Measurements from ENCODE around the gene SLFN12L. TPM values are rescaled to one million over a fixed set of nuclear protein-coding genes. Genes with fewer than 3 reads are reported as not detected.
A peak's percentile ranks its signal among the peaks of the same experiment; 100 is the strongest.

SLFN12L gene
- total and polyA plus RNA-seq, 7 donors = 0.03 to 0.30 (median 0.13) TPM; not detected in 1

GRCh38 chr17:35557353-35557752 lies 19.9 kb upstream of the SLFN12L start:
- DNase-seq = no peak
- ATAC-seq = no peak
- Histone ChIP-seq H3K36me3 (ENCODE audit: insufficient read depth in 1 of 2, low read depth in 1 of 2) (no peaks in the 10 kb centered on the region), H3K4me3 (no peak overlapping the region), H3K9me3 (no peaks in the 10 kb centered on the region), H3K27me3 (ENCODE audit: insufficient read depth in 3 of 3, low read length in 2 of 3) (no peaks in the 10 kb centered on the region), H3K4me1 (no peaks in the 10 kb centered on the region), H3K27ac (no peak overlapping the region)
- 82 to 87% (median 86%) methylated on average over 3 of the region's 3 CpGs for WGBS, 3 donors
- intact Hi-C loops (cut with DNase I) = no loop called here
- no peak for TF ChIP-seq CTCF (IDR thresholded peaks at IDR 0.05)

- Histone ChIP-seq H3K27ac (no peak overlapping the region), H3K36me3 (ENCODE audit: insufficient read depth in 1 of 2, low read depth in 1 of 2) (no peaks in the 10 kb centered on the region), H3K4me3 (no peak overlapping the region), H3K9me3 (no peaks in the 10 kb centered on the region), H3K4me1 (no peaks in the 10 kb centered on the region), H3K27me3 (ENCODE audit: insufficient read depth in 3 of 3, low read length in 2 of 3) (peaks cover 0 to 8% (median 0%) of the 10 kb centered on the region in 3 donors)
- no peak for ATAC-seq
- peak; percentile 26 for TF ChIP-seq CTCF (IDR thresholded peaks at IDR 0.05)
- intact Hi-C loops (cut with DNase I) = no loop called here
- 82 to 88% (median 84%) methylated on average over 5 of the region's 5 CpGs for WGBS, 3 donors
- DNase-seq = no peak
These were observed 18.2 kb upstream of the SLFN12L start for GRCh38 chr17:35555691-35556090.

GRCh38 chr17:35554668-35555067 lies 17.2 kb upstream of the SLFN12L start:
- Histone ChIP-seq H3K36me3 (ENCODE audit: insufficient read depth in 1 of 2, low read depth in 1 of 2) (no peaks in the 10 kb centered on the region), H3K4me1 (no peaks in the 10 kb centered on the region), H3K27me3 (ENCODE audit: insufficient read depth in 3 of 3, low read length in 2 of 3) (peaks cover 0 to 11% (median 0%) of the 10 kb centered on the region in 3 donors), H3K4me3 (no peak overlapping the region), H3K9me3 (no peaks in the 10 kb centered on the region), H3K27ac (no peak overlapping the region)
- intact Hi-C loops (cut with DNase I) = no loop called here
- no peak for ATAC-seq
- no peak for DNase-seq
- no peak for TF ChIP-seq CTCF (IDR thresholded peaks at IDR 0.05)
- WGBS, 3 donors = 69 to 74% (median 71%) methylated on average over 5 of the region's 5 CpGs

- no peak overlapping the region for H3K4me3 ChIP-seq
- 64 to 79% (median 66%) methylated on average over 4 of the region's 4 CpGs for WGBS, 3 donors
- H3K27ac ChIP-seq = no peak overlapping the region
These were observed 15.8 kb upstream of the SLFN12L start for GRCh38 chr17:35553310-35553709.

More at GRCh38 chr17:35553310-35553709, 15.8 kb upstream of the SLFN12L start:
- intact Hi-C loops (cut with DNase I) = no loop called here
- Histone ChIP-seq H3K27me3 (ENCODE audit: insufficient read depth in 3 of 3, low read length in 2 of 3) (peaks cover 0 to 11% (median 0%) of the 10 kb centered on the region in 3 donors), H3K4me1 (no peaks in the 10 kb centered on the region), H3K36me3 (ENCODE audit: insufficient read depth in 1 of 2, low read depth in 1 of 2) (no peaks in the 10 kb centered on the region), H3K9me3 (no peaks in the 10 kb centered on the region)
- ATAC-seq (no peak), DNase-seq (no peak)
- no peak for TF ChIP-seq CTCF (IDR thresholded peaks at IDR 0.05)

Measured in psoas muscle (tissue), 8 donors.